ENCODE data around the gene IDI1.

DNA sequence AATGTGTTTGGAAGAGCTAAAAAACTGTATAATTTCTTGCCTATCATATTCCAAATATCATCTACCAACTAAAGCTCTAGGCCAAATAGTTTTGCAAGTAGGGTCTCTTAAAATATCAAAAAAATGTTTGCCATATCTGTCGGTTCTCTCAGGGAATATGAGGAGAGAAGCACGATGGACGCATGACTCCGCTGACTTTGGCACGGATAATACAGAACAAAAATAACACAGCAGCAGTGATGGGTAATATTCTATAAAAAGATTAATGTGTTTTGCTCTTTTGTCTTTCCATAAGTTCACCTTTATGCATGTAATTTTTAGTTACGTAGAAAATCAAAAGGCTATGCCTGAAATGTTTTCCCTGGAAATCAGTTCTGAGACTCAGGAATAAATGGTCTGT is 22.3 kb downstream of the IDI1 start:
- TF ChIP-seq, protein P1, sequence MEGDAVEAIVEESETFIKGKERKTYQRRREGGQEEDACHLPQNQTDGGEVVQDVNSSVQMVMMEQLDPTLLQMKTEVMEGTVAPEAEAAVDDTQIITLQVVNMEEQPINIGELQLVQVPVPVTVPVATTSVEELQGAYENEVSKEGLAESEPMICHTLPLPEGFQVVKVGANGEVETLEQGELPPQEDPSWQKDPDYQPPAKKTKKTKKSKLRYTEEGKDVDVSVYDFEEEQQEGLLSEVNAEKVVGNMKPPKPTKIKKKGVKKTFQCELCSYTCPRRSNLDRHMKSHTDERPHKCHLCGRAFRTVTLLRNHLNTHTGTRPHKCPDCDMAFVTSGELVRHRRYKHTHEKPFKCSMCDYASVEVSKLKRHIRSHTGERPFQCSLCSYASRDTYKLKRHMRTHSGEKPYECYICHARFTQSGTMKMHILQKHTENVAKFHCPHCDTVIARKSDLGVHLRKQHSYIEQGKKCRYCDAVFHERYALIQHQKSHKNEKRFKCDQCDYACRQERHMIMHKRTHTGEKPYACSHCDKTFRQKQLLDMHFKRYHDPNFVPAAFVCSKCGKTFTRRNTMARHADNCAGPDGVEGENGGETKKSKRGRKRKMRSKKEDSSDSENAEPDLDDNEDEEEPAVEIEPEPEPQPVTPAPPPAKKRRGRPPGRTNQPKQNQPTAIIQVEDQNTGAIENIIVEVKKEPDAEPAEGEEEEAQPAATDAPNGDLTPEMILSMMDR (IDR thresholded peaks at IDR 0.05), result no peak
- TF ChIP-seq NFIC (IDR thresholded peaks at IDR 0.05; ENCODE audit: borderline replicate concordance) (no peak), EP300 (IDR thresholded peaks at IDR 0.05; ENCODE audit: borderline replicate concordance in 1 of 2, low read depth in 1 of 2, low read length in 1 of 2) (no peak), GABPA (IDR thresholded peaks at IDR 0.05; ENCODE audit: low read depth) (no peak), FOXM1 (IDR thresholded peaks at IDR 0.05; ENCODE audit: low read depth) (no peak), RCOR1 (IDR thresholded peaks at IDR 0.05; ENCODE audit: low read length) (no peak), JUND (IDR thresholded peaks at IDR 0.05) (no peak), RAD21 (IDR thresholded peaks at IDR 0.05; ENCODE audit: low read length) (no peak)
- TF ChIP-seq, protein P2, sequence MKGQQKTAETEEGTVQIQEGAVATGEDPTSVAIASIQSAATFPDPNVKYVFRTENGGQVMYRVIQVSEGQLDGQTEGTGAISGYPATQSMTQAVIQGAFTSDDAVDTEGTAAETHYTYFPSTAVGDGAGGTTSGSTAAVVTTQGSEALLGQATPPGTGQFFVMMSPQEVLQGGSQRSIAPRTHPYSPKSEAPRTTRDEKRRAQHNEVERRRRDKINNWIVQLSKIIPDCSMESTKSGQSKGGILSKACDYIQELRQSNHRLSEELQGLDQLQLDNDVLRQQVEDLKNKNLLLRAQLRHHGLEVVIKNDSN (IDR thresholded peaks at IDR 0.05; ENCODE audit: borderline replicate concordance, low read depth), result no peak
- TF ChIP-seq, protein P3, sequence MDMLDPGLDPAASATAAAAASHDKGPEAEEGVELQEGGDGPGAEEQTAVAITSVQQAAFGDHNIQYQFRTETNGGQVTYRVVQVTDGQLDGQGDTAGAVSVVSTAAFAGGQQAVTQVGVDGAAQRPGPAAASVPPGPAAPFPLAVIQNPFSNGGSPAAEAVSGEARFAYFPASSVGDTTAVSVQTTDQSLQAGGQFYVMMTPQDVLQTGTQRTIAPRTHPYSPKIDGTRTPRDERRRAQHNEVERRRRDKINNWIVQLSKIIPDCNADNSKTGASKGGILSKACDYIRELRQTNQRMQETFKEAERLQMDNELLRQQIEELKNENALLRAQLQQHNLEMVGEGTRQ (IDR thresholded peaks at IDR 0.05; ENCODE audit: borderline replicate concordance, low read depth, low read length), result no peak
- TF ChIP-seq, protein P4, sequence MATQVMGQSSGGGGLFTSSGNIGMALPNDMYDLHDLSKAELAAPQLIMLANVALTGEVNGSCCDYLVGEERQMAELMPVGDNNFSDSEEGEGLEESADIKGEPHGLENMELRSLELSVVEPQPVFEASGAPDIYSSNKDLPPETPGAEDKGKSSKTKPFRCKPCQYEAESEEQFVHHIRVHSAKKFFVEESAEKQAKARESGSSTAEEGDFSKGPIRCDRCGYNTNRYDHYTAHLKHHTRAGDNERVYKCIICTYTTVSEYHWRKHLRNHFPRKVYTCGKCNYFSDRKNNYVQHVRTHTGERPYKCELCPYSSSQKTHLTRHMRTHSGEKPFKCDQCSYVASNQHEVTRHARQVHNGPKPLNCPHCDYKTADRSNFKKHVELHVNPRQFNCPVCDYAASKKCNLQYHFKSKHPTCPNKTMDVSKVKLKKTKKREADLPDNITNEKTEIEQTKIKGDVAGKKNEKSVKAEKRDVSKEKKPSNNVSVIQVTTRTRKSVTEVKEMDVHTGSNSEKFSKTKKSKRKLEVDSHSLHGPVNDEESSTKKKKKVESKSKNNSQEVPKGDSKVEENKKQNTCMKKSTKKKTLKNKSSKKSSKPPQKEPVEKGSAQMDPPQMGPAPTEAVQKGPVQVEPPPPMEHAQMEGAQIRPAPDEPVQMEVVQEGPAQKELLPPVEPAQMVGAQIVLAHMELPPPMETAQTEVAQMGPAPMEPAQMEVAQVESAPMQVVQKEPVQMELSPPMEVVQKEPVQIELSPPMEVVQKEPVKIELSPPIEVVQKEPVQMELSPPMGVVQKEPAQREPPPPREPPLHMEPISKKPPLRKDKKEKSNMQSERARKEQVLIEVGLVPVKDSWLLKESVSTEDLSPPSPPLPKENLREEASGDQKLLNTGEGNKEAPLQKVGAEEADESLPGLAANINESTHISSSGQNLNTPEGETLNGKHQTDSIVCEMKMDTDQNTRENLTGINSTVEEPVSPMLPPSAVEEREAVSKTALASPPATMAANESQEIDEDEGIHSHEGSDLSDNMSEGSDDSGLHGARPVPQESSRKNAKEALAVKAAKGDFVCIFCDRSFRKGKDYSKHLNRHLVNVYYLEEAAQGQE (IDR thresholded peaks at IDR 0.05; ENCODE audit: low read depth, low read length), result no peak
- TF ChIP-seq, protein P5, sequence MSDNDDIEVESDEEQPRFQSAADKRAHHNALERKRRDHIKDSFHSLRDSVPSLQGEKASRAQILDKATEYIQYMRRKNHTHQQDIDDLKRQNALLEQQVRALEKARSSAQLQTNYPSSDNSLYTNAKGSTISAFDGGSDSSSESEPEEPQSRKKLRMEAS (IDR thresholded peaks at IDR 0.05; ENCODE audit: low read depth), result no peak
